HepG2 (cell line): Measurements from ENCODE around the gene MTIF3. TPM values are rescaled to one million over a fixed set of nuclear protein-coding genes. Genes with fewer than 3 reads are reported as not detected.
A peak's percentile ranks its signal among the peaks of the same experiment; 100 is the strongest.

Source experiments
- DR1 ChIP-seq: sonication (generic); formaldehyde crosslinking; IDR thresholded peaks from 2 replicates; pipeline ENCODE4 v1.8.0; 2021; ENCODE audit warnings: mild to moderate bottlenecking, missing genetic modification reagents, inconsistent platforms
- FOXA1 ChIP-seq, 2 experiments: fragments of 450-650 bp in 1 of 2; sonication (generic) in 1 of 2; formaldehyde crosslinking in 1 of 2; IDR thresholded peaks; 2 replicates each; pipeline versions ENCODE4 v1.4.0 to v1.6.1; 2016 to 2020; ENCODE audit warnings: missing genetic modification reagents in 1 of 2
- JUNB ChIP-seq: sonication (generic); formaldehyde crosslinking; IDR thresholded peaks from 2 replicates; pipeline ENCODE4 v1.8.0; 2022; ENCODE audit warnings: missing genetic modification reagents, mild to moderate bottlenecking, borderline replicate concordance
- KLF15 ChIP-seq: sonication (generic); formaldehyde crosslinking; IDR thresholded peaks from 2 replicates; pipeline ENCODE4 v1.8.1; 2023; ENCODE audit warnings: borderline replicate concordance, mild to moderate bottlenecking, inconsistent platforms, missing genetic modification reagents, mixed read lengths
- KMT2A ChIP-seq: sonication (generic); formaldehyde crosslinking; IDR thresholded peaks from 2 replicates; pipeline ENCODE4 v1.4.0; 2020; ENCODE audit warnings: missing genetic modification reagents
- MEF2D ChIP-seq: sonication (generic); formaldehyde crosslinking; IDR thresholded peaks from 2 replicates; pipeline ENCODE4 v1.5.1; 2020; ENCODE audit warnings: mild to moderate bottlenecking, missing genetic modification reagents
- MXD4 ChIP-seq: IDR thresholded peaks from 2 replicates; pipeline ENCODE4 v1.6.1; 2016; ENCODE audit warnings: mild to moderate bottlenecking, missing biosample characterization, missing genetic modification reagents
- NFATC3 ChIP-seq: sonication (generic); formaldehyde crosslinking; IDR thresholded peaks from 2 replicates; pipeline ENCODE4 v1.5.1; 2020; ENCODE audit warnings: mild to moderate bottlenecking, missing genetic modification reagents
- ZNF101 ChIP-seq: sonication (generic); formaldehyde crosslinking; IDR thresholded peaks from 2 replicates; pipeline ENCODE4 v1.4.0; 2020; ENCODE audit warnings: mild to moderate bottlenecking, low read depth, missing genetic modification reagents, borderline replicate concordance
- ZNF274 ChIP-seq: sonication (generic); formaldehyde crosslinking; IDR thresholded peaks from 2 replicates; pipeline ENCODE4 v1.5.1; 2020; ENCODE audit warnings: mild to moderate bottlenecking, missing genetic modification reagents
- ZNF780A ChIP-seq: sonication (generic); formaldehyde crosslinking; IDR thresholded peaks from 2 replicates; pipeline ENCODE4 v1.8.0; 2022; ENCODE audit warnings: mild to moderate bottlenecking, missing genetic modification reagents, moderate library complexity
- polyA plus RNA-seq, 8 experiments: library from polyadenylated mRNA; depleted of rRNA in 3 of 8; stranded (reverse) in 7 of 8; unstranded in 1 of 8; fragments of >200 nt; fragmentation: Illumina TruSeq in 4 of 8; extraction: Trizol in 4 of 8; gene quantifications; 2 replicates each; pipeline versions ENCODE4 v1.2.1 to v1.2.3, GENCODE V29; 2011 to 2016; ENCODE audit warnings: low read depth in 4 of 8, missing spikeins in 1 of 8, mixed read lengths in 1 of 8; ENCODE audit not compliant: insufficient read depth in 1 of 8
- total RNA-seq, 5 experiments: library from RNA; depleted of rRNA; stranded (reverse); fragments of >200 nt; fragmentation: Illumina TruSeq; extraction: Trizol; gene quantifications; 2 replicates each; pipeline ENCODE4 v1.2.3, GENCODE V29; 2016; ENCODE audit warnings: low read depth in 1 of 5
- TF ChIP-seq, protein P1 (sequence below): sonication (generic); formaldehyde crosslinking; IDR thresholded peaks from 2 replicates; pipeline ENCODE4 v1.4.0; 2020; ENCODE audit warnings: mild to moderate bottlenecking, missing genetic modification reagents, borderline replicate concordance
- TF ChIP-seq, protein P2 (sequence below): sonication (generic); formaldehyde crosslinking; IDR thresholded peaks from 2 replicates; pipeline ENCODE4 v1.8.0; 2023; ENCODE audit warnings: mild to moderate bottlenecking, missing genetic modification reagents
- TF ChIP-seq, protein P3 (sequence below): sonication (generic); formaldehyde crosslinking; IDR thresholded peaks from 2 replicates; pipeline ENCODE4 v1.4.0; 2020; ENCODE audit warnings: missing genetic modification reagents, borderline replicate concordance
- TF ChIP-seq, protein P4 (sequence below): sonication (generic); formaldehyde crosslinking; IDR thresholded peaks from 2 replicates; pipeline ENCODE4 v1.5.1; 2020; ENCODE audit warnings: missing genetic modification reagents, mild to moderate bottlenecking, borderline replicate concordance
- TF ChIP-seq, protein P5 (sequence below): sonication (generic); formaldehyde crosslinking; IDR thresholded peaks from 2 replicates; pipeline ENCODE4 v1.4.0; 2020; ENCODE audit warnings: missing genetic modification reagents

The MTIF3 gene
- total and polyA plus RNA-seq, 2 of the 13 experiments (the other 11 are each of a cell fraction or from before 2014, with no cell fraction given), result 33.7 to 40.6 TPM

DNA sequence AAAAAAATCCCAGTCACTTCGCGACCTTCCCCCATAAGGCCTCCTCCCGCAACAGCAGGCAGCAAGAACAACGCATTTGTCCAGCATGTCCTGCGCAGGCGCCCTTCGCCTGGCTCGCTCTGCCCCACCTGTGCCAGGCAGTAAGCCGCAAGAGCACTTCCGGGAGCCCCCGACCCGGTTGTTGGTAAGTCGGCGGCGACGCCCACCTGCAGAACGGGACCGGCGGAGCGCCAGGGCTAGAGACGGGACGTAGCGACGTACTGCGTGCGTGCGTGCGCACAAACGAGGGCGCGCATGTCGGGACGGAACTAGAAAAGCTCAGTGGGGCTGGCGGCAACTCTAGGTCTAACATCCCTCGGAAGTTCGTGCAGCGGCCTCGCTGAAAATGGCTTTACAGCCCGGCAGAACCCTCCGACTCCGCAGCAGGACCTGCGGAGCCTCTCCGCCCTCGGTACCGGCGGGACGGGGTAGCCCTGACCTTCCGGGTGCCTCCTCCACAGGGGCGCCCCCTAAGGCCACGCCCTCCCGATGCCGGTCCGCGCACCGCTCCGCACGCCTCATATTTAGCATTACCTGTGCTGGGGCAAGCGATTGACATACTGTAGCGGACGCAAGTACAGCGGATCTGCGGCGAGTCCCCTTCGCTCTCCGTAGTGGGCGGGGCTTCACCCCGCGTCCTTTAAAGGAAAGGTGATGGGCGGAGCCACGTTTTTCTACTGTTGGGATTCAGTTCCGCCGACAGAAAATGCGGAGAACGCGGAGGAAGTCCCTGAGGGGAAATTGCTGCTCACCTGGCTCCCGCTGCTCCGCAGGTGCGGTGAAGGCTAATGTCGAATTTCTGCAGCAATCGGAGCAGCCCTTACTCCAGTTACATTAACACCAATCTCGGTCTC, at the start of gene MTIF3 (continued):
- TF ChIP-seq, protein P1, sequence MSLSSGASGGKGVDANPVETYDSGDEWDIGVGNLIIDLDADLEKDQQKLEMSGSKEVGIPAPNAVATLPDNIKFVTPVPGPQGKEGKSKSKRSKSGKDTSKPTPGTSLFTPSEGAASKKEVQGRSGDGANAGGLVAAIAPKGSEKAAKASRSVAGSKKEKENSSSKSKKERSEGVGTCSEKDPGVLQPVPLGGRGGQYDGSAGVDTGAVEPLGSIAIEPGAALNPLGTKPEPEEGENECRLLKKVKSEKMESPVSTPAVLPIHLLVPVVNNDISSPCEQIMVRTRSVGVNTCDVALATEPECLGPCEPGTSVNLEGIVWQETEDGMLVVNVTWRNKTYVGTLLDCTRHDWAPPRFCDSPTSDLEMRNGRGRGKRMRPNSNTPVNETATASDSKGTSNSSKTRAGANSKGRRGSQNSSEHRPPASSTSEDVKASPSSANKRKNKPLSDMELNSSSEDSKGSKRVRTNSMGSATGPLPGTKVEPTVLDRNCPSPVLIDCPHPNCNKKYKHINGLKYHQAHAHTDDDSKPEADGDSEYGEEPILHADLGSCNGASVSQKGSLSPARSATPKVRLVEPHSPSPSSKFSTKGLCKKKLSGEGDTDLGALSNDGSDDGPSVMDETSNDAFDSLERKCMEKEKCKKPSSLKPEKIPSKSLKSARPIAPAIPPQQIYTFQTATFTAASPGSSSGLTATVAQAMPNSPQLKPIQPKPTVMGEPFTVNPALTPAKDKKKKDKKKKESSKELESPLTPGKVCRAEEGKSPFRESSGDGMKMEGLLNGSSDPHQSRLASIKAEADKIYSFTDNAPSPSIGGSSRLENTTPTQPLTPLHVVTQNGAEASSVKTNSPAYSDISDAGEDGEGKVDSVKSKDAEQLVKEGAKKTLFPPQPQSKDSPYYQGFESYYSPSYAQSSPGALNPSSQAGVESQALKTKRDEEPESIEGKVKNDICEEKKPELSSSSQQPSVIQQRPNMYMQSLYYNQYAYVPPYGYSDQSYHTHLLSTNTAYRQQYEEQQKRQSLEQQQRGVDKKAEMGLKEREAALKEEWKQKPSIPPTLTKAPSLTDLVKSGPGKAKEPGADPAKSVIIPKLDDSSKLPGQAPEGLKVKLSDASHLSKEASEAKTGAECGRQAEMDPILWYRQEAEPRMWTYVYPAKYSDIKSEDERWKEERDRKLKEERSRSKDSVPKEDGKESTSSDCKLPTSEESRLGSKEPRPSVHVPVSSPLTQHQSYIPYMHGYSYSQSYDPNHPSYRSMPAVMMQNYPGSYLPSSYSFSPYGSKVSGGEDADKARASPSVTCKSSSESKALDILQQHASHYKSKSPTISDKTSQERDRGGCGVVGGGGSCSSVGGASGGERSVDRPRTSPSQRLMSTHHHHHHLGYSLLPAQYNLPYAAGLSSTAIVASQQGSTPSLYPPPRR (CRISPR knock-in tag), result peak; percentile 78
- TF ChIP-seq MXD4 (CRISPR knock-in tag) (no peak), NFATC3 (CRISPR knock-in tag) (peak; percentile 72; the same call in 1 of the 2 replicates), KLF15 (0 out of 2 replicates have a peak, but pooled peaks have one; percentile 25), ZNF101 (0 out of 2 replicates have a peak, but pooled peaks have one; percentile 62), MEF2D (CRISPR knock-in tag) (peak; percentile 90), FOXA1 (IDR thresholded peaks at IDR 0.05) (no peak), FOXA1 (CRISPR knock-in tag; IDR thresholded peaks at IDR 0.05) (peak; percentile 52; the same call in 1 of the 2 replicates), JUNB (no peak), ZNF780A (CRISPR knock-in tag) (no peak), ZNF274 (CRISPR knock-in tag) (0 out of 2 replicates have a peak, but pooled peaks have one; percentile 87), KMT2A (CRISPR knock-in tag) (peak; percentile 46; the same call in 1 of the 2 replicates), DR1 (CRISPR knock-in tag) (peak; percentile 86)
- TF ChIP-seq, protein P2, sequence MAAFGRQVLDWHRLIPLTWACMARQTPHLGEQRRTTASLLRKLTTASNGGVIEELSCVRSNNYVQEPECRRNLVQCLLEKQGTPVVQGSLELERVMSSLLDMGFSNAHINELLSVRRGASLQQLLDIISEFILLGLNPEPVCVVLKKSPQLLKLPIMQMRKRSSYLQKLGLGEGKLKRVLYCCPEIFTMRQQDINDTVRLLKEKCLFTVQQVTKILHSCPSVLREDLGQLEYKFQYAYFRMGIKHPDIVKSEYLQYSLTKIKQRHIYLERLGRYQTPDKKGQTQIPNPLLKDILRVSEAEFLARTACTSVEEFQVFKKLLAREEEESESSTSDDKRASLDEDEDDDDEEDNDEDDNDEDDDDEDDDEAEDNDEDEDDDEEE, result no peak; the same call in 1 of the 2 replicates
- TF ChIP-seq, protein P3, sequence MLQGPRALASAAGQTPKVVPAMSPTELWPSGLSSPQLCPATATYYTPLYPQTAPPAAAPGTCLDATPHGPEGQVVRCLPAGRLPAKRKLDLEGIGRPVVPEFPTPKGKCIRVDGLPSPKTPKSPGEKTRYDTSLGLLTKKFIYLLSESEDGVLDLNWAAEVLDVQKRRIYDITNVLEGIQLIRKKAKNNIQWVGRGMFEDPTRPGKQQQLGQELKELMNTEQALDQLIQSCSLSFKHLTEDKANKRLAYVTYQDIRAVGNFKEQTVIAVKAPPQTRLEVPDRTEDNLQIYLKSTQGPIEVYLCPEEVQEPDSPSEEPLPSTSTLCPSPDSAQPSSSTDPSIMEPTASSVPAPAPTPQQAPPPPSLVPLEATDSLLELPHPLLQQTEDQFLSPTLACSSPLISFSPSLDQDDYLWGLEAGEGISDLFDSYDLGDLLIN (CRISPR knock-in tag), result no peak
- TF ChIP-seq, protein P4, sequence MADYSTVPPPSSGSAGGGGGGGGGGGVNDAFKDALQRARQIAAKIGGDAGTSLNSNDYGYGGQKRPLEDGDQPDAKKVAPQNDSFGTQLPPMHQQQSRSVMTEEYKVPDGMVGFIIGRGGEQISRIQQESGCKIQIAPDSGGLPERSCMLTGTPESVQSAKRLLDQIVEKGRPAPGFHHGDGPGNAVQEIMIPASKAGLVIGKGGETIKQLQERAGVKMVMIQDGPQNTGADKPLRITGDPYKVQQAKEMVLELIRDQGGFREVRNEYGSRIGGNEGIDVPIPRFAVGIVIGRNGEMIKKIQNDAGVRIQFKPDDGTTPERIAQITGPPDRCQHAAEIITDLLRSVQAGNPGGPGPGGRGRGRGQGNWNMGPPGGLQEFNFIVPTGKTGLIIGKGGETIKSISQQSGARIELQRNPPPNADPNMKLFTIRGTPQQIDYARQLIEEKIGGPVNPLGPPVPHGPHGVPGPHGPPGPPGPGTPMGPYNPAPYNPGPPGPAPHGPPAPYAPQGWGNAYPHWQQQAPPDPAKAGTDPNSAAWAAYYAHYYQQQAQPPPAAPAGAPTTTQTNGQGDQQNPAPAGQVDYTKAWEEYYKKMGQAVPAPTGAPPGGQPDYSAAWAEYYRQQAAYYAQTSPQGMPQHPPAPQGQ (CRISPR knock-in tag), result peak; percentile 93; the same call in 1 of the 2 replicates
- TF ChIP-seq, protein P5, sequence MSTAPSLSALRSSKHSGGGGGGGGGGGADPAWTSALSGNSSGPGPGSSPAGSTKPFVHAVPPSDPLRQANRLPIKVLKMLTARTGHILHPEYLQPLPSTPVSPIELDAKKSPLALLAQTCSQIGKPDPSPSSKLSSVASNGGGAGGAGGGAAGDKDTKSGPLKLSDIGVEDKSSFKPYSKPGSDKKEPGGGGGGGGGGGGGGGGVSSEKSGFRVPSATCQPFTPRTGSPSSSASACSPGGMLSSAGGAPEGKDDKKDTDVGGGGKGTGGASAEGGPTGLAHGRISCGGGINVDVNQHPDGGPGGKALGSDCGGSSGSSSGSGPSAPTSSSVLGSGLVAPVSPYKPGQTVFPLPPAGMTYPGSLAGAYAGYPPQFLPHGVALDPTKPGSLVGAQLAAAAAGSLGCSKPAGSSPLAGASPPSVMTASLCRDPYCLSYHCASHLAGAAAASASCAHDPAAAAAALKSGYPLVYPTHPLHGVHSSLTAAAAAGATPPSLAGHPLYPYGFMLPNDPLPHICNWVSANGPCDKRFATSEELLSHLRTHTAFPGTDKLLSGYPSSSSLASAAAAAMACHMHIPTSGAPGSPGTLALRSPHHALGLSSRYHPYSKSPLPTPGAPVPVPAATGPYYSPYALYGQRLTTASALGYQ (CRISPR knock-in tag), result peak; percentile 38; the same call in 1 of the 2 replicates
